DLD1 (cell line): ENCODE measurements around the gene ADTRP.

Experiments
- in situ Hi-C: cut with HindIII; loops from 2 replicates; pipeline ENCODE4 v1.10.0; 2017; ENCODE audit warnings: low sequenced_read_pairs

The ADTRP gene

GRCh38 chr6:11668455-11668854 is 110.1 kb downstream of the ADTRP start:
- in situ Hi-C loops, result no loop called here

GRCh38 chr6:11667876-11668275 is 110.7 kb downstream of the ADTRP start:
- in situ Hi-C loops, result no loop called here

- in situ Hi-C loops, result no loop called here
Measured at GRCh38 chr6:11665604-11666326, 112.8 kb downstream of the ADTRP start.
